Measurements from ENCODE around the gene PGA5.

Gene PGA5

GRCh38 chr11:61254403-61255025 lies 13.5 kb downstream of the PGA5 start:
- Histone ChIP-seq H3K27me3 (replicated peaks; ENCODE audit: control insufficient read depth, insufficient read depth, low read length) (no peaks in the 10 kb centered on the region), H3K9me3 (ENCODE audit: control insufficient read depth, low read length) (no peaks in the 10 kb centered on the region), H3K4me3 (ENCODE audit: low read length) (no peak overlapping the region), H3K4me1 (ENCODE audit: control insufficient read depth, insufficient read depth, low read length) (peaks cover 5% of the 10 kb centered on the region), H3K36me3 (ENCODE audit: control insufficient read depth, insufficient read depth, low read length, severe bottlenecking) (peaks cover 15% of the 10 kb centered on the region), H3K9ac (ENCODE audit: low read length) (no peak overlapping the region)
- DNase-seq (ENCODE audit: low read depth), result peak; percentile 69

- Histone ChIP-seq H3K4me1 (ENCODE audit: control insufficient read depth, insufficient read depth, low read length) (peaks cover 3% of the 10 kb centered on the region), H3K4me3 (ENCODE audit: low read length) (no peak overlapping the region), H3K9me3 (ENCODE audit: control insufficient read depth, low read length) (no peaks in the 10 kb centered on the region), H3K9ac (ENCODE audit: low read length) (no peak overlapping the region), H3K36me3 (ENCODE audit: control insufficient read depth, insufficient read depth, low read length, severe bottlenecking) (peaks cover 16% of the 10 kb centered on the region), H3K27me3 (replicated peaks; ENCODE audit: control insufficient read depth, insufficient read depth, low read length) (no peaks in the 10 kb centered on the region)
- no peak for DNase-seq (ENCODE audit: low read depth)
Measured at GRCh38 chr11:61256710-61257482, 15.9 kb downstream of the PGA5 start.

- Histone ChIP-seq H3K9me3 (ENCODE audit: control insufficient read depth, low read length) (no peaks in the 10 kb centered on the region), H3K9ac (ENCODE audit: low read length) (no peak overlapping the region), H3K4me3 (ENCODE audit: low read length) (no peak overlapping the region), H3K36me3 (ENCODE audit: control insufficient read depth, insufficient read depth, low read length, severe bottlenecking) (peaks cover 16% of the 10 kb centered on the region), H3K4me1 (ENCODE audit: control insufficient read depth, insufficient read depth, low read length) (peaks cover 3% of the 10 kb centered on the region), H3K27me3 (replicated peaks; ENCODE audit: control insufficient read depth, insufficient read depth, low read length) (no peaks in the 10 kb centered on the region)
- DNase-seq (ENCODE audit: low read depth), result no peak
Measured at GRCh38 chr11:61258546-61258945, 17.6 kb downstream of the PGA5 start.

GRCh38 chr11:61259363-61259762 lies 18.4 kb downstream of the PGA5 start:
- DNase-seq (ENCODE audit: low read depth), result no peak
- H3K9me3 ChIP-seq (ENCODE audit: control insufficient read depth, low read length), result no peaks in the 10 kb centered on the region
- H3K4me1 ChIP-seq (ENCODE audit: control insufficient read depth, insufficient read depth, low read length), result peaks cover 3% of the 10 kb centered on the region
- H3K9ac ChIP-seq (ENCODE audit: low read length), result no peak overlapping the region
- no peak overlapping the region for H3K4me3 ChIP-seq (ENCODE audit: low read length)
- H3K27me3 ChIP-seq (replicated peaks; ENCODE audit: control insufficient read depth, insufficient read depth, low read length), result no peaks in the 10 kb centered on the region
- peaks cover 16% of the 10 kb centered on the region for H3K36me3 ChIP-seq (ENCODE audit: control insufficient read depth, insufficient read depth, low read length, severe bottlenecking)

GRCh38 chr11:61264371-61264770 lies 23.4 kb downstream of the PGA5 start:
- no peaks in the 10 kb centered on the region for H3K9me3 ChIP-seq (ENCODE audit: control insufficient read depth, low read length)
- peaks cover 3% of the 10 kb centered on the region for H3K4me1 ChIP-seq (ENCODE audit: control insufficient read depth, insufficient read depth, low read length)
- DNase-seq (ENCODE audit: low read depth), result no peak
- H3K27me3 ChIP-seq (replicated peaks; ENCODE audit: control insufficient read depth, insufficient read depth, low read length), result no peaks in the 10 kb centered on the region
- H3K36me3 ChIP-seq (ENCODE audit: control insufficient read depth, insufficient read depth, low read length, severe bottlenecking), result peaks cover 2% of the 10 kb centered on the region
- H3K9ac ChIP-seq (ENCODE audit: low read length), result no peak overlapping the region
- no peak overlapping the region for H3K4me3 ChIP-seq (ENCODE audit: low read length)

- no peak overlapping the region for H3K4me3 ChIP-seq (ENCODE audit: low read length)
- H3K9ac ChIP-seq (ENCODE audit: low read length), result no peak overlapping the region
- no peaks in the 10 kb centered on the region for H3K9me3 ChIP-seq (ENCODE audit: control insufficient read depth, low read length)
- no peaks in the 10 kb centered on the region for H3K36me3 ChIP-seq (ENCODE audit: control insufficient read depth, insufficient read depth, low read length, severe bottlenecking)
- H3K4me1 ChIP-seq (ENCODE audit: control insufficient read depth, insufficient read depth, low read length), result peaks cover 3% of the 10 kb centered on the region
- no peaks in the 10 kb centered on the region for H3K27me3 ChIP-seq (replicated peaks; ENCODE audit: control insufficient read depth, insufficient read depth, low read length)
- DNase-seq (ENCODE audit: low read depth), result no peak
Measured at GRCh38 chr11:61264795-61265194, 23.8 kb downstream of the PGA5 start.

GRCh38 chr11:61265357-61265756 lies 24.4 kb downstream of the PGA5 start:
- H3K4me3 ChIP-seq (ENCODE audit: low read length), result no peak overlapping the region
- DNase-seq (ENCODE audit: low read depth), result no peak
- H3K9me3 ChIP-seq (ENCODE audit: control insufficient read depth, low read length), result no peaks in the 10 kb centered on the region
- peaks cover 6% of the 10 kb centered on the region for H3K4me1 ChIP-seq (ENCODE audit: control insufficient read depth, insufficient read depth, low read length)
- no peaks in the 10 kb centered on the region for H3K36me3 ChIP-seq (ENCODE audit: control insufficient read depth, insufficient read depth, low read length, severe bottlenecking)
- no peak overlapping the region for H3K9ac ChIP-seq (ENCODE audit: low read length)
- H3K27me3 ChIP-seq (replicated peaks; ENCODE audit: control insufficient read depth, insufficient read depth, low read length), result no peaks in the 10 kb centered on the region

- H3K9me3 ChIP-seq (ENCODE audit: control insufficient read depth, low read length), result no peaks in the 10 kb centered on the region
- H3K4me1 ChIP-seq (ENCODE audit: control insufficient read depth, insufficient read depth, low read length), result peaks cover 10% of the 10 kb centered on the region
- no peaks in the 10 kb centered on the region for H3K36me3 ChIP-seq (ENCODE audit: control insufficient read depth, insufficient read depth, low read length, severe bottlenecking)
- peak; percentile 45 for DNase-seq (ENCODE audit: low read depth)
- H3K27me3 ChIP-seq (replicated peaks; ENCODE audit: control insufficient read depth, insufficient read depth, low read length), result no peaks in the 10 kb centered on the region
- H3K9ac ChIP-seq (ENCODE audit: low read length), result no peak overlapping the region
- no peak overlapping the region for H3K4me3 ChIP-seq (ENCODE audit: low read length)
Measured at GRCh38 chr11:61266602-61267001, 25.6 kb downstream of the PGA5 start.

- Histone ChIP-seq H3K27me3 (replicated peaks; ENCODE audit: control insufficient read depth, insufficient read depth, low read length) (no peaks in the 10 kb centered on the region), H3K36me3 (ENCODE audit: control insufficient read depth, insufficient read depth, low read length, severe bottlenecking) (no peaks in the 10 kb centered on the region), H3K4me3 (ENCODE audit: low read length) (no peak overlapping the region), H3K9ac (ENCODE audit: low read length) (no peak overlapping the region), H3K9me3 (ENCODE audit: control insufficient read depth, low read length) (no peaks in the 10 kb centered on the region), H3K4me1 (ENCODE audit: control insufficient read depth, insufficient read depth, low read length) (peaks cover 10% of the 10 kb centered on the region)
- no peak for DNase-seq (ENCODE audit: low read depth)
Measured at GRCh38 chr11:61267437-61267841, 26.5 kb downstream of the PGA5 start.

GRCh38 chr11:61268588-61269250 lies 27.7 kb downstream of the PGA5 start:
- H3K4me1 ChIP-seq (ENCODE audit: control insufficient read depth, insufficient read depth, low read length), result peaks cover 14% of the 10 kb centered on the region
- H3K9ac ChIP-seq (ENCODE audit: low read length), result no peak overlapping the region
- H3K36me3 ChIP-seq (ENCODE audit: control insufficient read depth, insufficient read depth, low read length, severe bottlenecking), result no peaks in the 10 kb centered on the region
- DNase-seq (ENCODE audit: low read depth), result no peak
- H3K9me3 ChIP-seq (ENCODE audit: control insufficient read depth, low read length), result no peaks in the 10 kb centered on the region
- no peak overlapping the region for H3K4me3 ChIP-seq (ENCODE audit: low read length)
- no peaks in the 10 kb centered on the region for H3K27me3 ChIP-seq (replicated peaks; ENCODE audit: control insufficient read depth, insufficient read depth, low read length)

GRCh38 chr11:61270354-61271076 lies 29.5 kb downstream of the PGA5 start:
- Histone ChIP-seq H3K9ac (ENCODE audit: low read length) (peak overlapping the region; percentile 22), H3K4me1 (ENCODE audit: control insufficient read depth, insufficient read depth, low read length) (peaks cover 14% of the 10 kb centered on the region), H3K36me3 (ENCODE audit: control insufficient read depth, insufficient read depth, low read length, severe bottlenecking) (no peaks in the 10 kb centered on the region), H3K4me3 (ENCODE audit: low read length) (no peak overlapping the region), H3K9me3 (ENCODE audit: control insufficient read depth, low read length) (no peaks in the 10 kb centered on the region), H3K27me3 (replicated peaks; ENCODE audit: control insufficient read depth, insufficient read depth, low read length) (no peaks in the 10 kb centered on the region)
- peak; percentile 52 for DNase-seq (ENCODE audit: low read depth)

Measured in adipocyte (in vitro differentiated cells).